K562 (cell line): ENCODE results near the gene SLC35E1. TPM values are rescaled to one million over a fixed set of nuclear protein-coding genes. Genes with fewer than 3 reads are reported as not detected.

Experiments
- E2F8 ChIP-seq: fragments of 450-650 bp; IDR thresholded peaks from 2 replicates; pipeline ENCODE4 v1.7.1; 2018; ENCODE audit warnings: mild to moderate bottlenecking, low read depth; ENCODE audit not compliant: partially characterized antibody
- IFI16 ChIP-seq: fragments of 250-450 bp; sonication (Bioruptor Pico); IDR thresholded peaks from 2 replicates; pipeline ENCODE4 v2.1.2; 2022; ENCODE audit warnings: mild to moderate bottlenecking, inconsistent platforms
- IRF2 ChIP-seq: sonication (generic); formaldehyde crosslinking; IDR thresholded peaks from 2 replicates; pipeline ENCODE4 v1.8.1; 2022; ENCODE audit warnings: mild to moderate bottlenecking, missing genetic modification reagents
- KDM1A ChIP-seq, 2 experiments: fragments of 450-650 bp; IDR thresholded peaks; 2 replicates each; pipeline ENCODE4 v1.6.1; 2016; ENCODE audit warnings: mild to moderate bottlenecking in 2 of 2
- KLF16 ChIP-seq: IDR thresholded peaks from 2 replicates; pipeline ENCODE4 v1.6.1; 2016; ENCODE audit warnings: antibody characterized with exemption
- NFIC ChIP-seq: fragments of 450-650 bp; IDR thresholded peaks from 2 replicates; pipeline ENCODE4 v1.6.1; 2017; ENCODE audit warnings: mild to moderate bottlenecking, inconsistent platforms
- PREB ChIP-seq: sonication (generic); formaldehyde crosslinking; IDR thresholded peaks from 2 replicates; pipeline ENCODE4 v1.8.1; 2023; ENCODE audit warnings: mild to moderate bottlenecking, missing genetic modification reagents
- ZNF318 ChIP-seq, 2 experiments: fragments of 450-650 bp; IDR thresholded peaks; 2 replicates each; pipeline ENCODE4 v1.6.1; 2016; ENCODE audit warnings: mild to moderate bottlenecking in 2 of 2, borderline replicate concordance in 1 of 2, low read depth in 1 of 2, moderate library complexity in 1 of 2
- polyA plus RNA-seq, 8 experiments: library from polyadenylated mRNA; depleted of rRNA in 4 of 8; stranded (reverse) in 5 of 8; unstranded in 3 of 8; fragments of >200 nt; fragmentation: Nextera tagmentation in 2 of 8; fragmentation: Illumina TruSeq in 1 of 8; extraction: Ambion mirVana in 2 of 8; extraction: Trizol in 1 of 8; gene quantifications; 2 replicates each; pipeline versions ENCODE4 v1.2.1 to v1.2.3, GENCODE V29; 2011 to 2014; ENCODE audit warnings: inconsistent platforms in 1 of 8, missing spikeins in 1 of 8
- total RNA-seq, 7 experiments: library from RNA; depleted of rRNA in 6 of 7; stranded (reverse); fragments of >200 nt in 6 of 7; fragmentation: Illumina TruSeq in 2 of 7; extraction: Trizol in 2 of 7; gene quantifications; 2 replicates each; pipeline versions ENCODE4 v1.2.1 to v1.2.3, GENCODE V29; 2011 to 2021; ENCODE audit warnings: low replicate concordance in 1 of 7
- TF ChIP-seq, protein P1 (sequence below), 2 experiments: fragments of 450-650 bp in 1 of 2; sonication (generic) in 1 of 2; formaldehyde crosslinking in 1 of 2; IDR thresholded peaks in 1 of 2; conservative IDR thresholded peaks in 1 of 2; 2 replicates each; pipeline versions ENCODE4 v1.6.1 to v1.8.1; 2016 to 2023; ENCODE audit warnings: mild to moderate bottlenecking in 2 of 2, moderate library complexity in 2 of 2, inconsistent platforms in 1 of 2, missing genetic modification reagents in 1 of 2

The SLC35E1 gene
- total and polyA plus RNA-seq, 9 of the 15 experiments (the other 6 are each of a cell fraction or from before 2014, with no cell fraction given), result 15.0 to 40.1 (median 25.7) TPM

- TF ChIP-seq ZNF318 (IDR thresholded peaks at IDR 0.05; ENCODE audit: borderline replicate concordance in 1 of 2, low read depth in 1 of 2) (no peak), KDM1A (IDR thresholded peaks at IDR 0.05) (no peak), E2F8 (peak; percentile 94), PREB (CRISPR knock-in tag) (no peak), NFIC (no peak; the same call in 1 of the 2 replicates), IRF2 (CRISPR knock-in tag) (no peak), KLF16 (no peak), IFI16 (CRISPR knock-in tag) (no peak)
- TF ChIP-seq, protein P1, sequence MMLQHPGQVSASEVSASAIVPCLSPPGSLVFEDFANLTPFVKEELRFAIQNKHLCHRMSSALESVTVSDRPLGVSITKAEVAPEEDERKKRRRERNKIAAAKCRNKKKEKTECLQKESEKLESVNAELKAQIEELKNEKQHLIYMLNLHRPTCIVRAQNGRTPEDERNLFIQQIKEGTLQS (IDR thresholded peaks at IDR 0.05), result no peak
- TF ChIP-seq, protein P1 (CRISPR knock-in tag; conservative IDR thresholded peaks at IDR 0.05), result no peak
Measured at GRCh38 chr19:16572332-16573211, at the start of gene SLC35E1 (continued).
